ENCODE data around the gene OLFML2A. TPM values are rescaled to one million over a fixed set of nuclear protein-coding genes. Genes with fewer than 3 reads are reported as not detected.
"Not testable (repeated sequence)": the region's sequence is repeated elsewhere in the genome, so short reads cannot be mapped to it uniquely, and the experiment has no call there.

The OLFML2A gene
- 10 to 100 TPM in 4 of 6 donors, 1 to 10 TPM in 2; 4.2 to 35.6 (median 12.2) TPM for total RNA-seq

- Histone ChIP-seq H3K27me3 (peaks cover 0 to 8% (median 2%) of the 10 kb centered on the region in 4 donors), H3K27ac (peak within 1 kb of the TSS; percentile 6 to 83 (median 63)), H3K4me3 (peak within 1 kb of the TSS; percentile 9 to 63 (median 58)), H3K9me3 (no peaks in the 10 kb centered on the region), H3K4me1 (peaks cover 17 to 44% (median 31%) of the 10 kb centered on the region in 4 donors), H3K36me3 (no peaks in the 10 kb centered on the region)
- ATAC-seq (ENCODE audit: low FRiP score in 2 of 2), result peak in 1 of 2 donors; percentile 59
- peak in 1 of 2 donors; percentile 90 for DNase-seq
- WGBS, 2 donors, result 0% methylated on average over 9 to 10 of the region's 87 CpGs
- TF ChIP-seq CTCF (IDR thresholded peaks at IDR 0.05) (peak; percentile 31 to 71 (median 56)), POLR2A (IDR thresholded peaks at IDR 0.05) (peak in 1 of 4 donors; percentile 12), EP300 (IDR thresholded peaks at IDR 0.05) (no peak)
These were observed at the start of gene OLFML2A for GRCh38 chr9:124776954-124777648. TSS of gene OLFML2A (plus strand) at chr9:124777133. CDS start at chr9:124777271, 138 bp downstream.

- 92 to 97% methylated on average over 2 of the region's 2 CpGs for WGBS, 2 donors
- no peak for ATAC-seq (ENCODE audit: low FRiP score in 2 of 2)
These were observed 46.2 kb upstream of the OLFML2A start for GRCh38 chr9:124730772-124731171.

GRCh38 chr9:124733964-124734740 lies 42.8 kb upstream of the OLFML2A start:
- Histone ChIP-seq H3K9me3 (no peaks in the 10 kb centered on the region), H3K4me1 (peaks cover 0 to 7% (median 0%) of the 10 kb centered on the region in 4 donors), H3K27me3 (no peaks in the 10 kb centered on the region), H3K27ac (peak overlapping the region in 2 of 4 donors; percentile 5 to 24), H3K36me3 (no peaks in the 10 kb centered on the region), H3K4me3 (no peak overlapping the region)
- TF ChIP-seq POLR2A (IDR thresholded peaks at IDR 0.05) (no peak), CTCF (IDR thresholded peaks at IDR 0.05) (no peak), POLR2AphosphoS5 (IDR thresholded peaks at IDR 0.05) (no peak), EP300 (IDR thresholded peaks at IDR 0.05) (no peak)
- 69 to 77% methylated on average over 14 of the region's 14 CpGs for WGBS, 2 donors
- DNase-seq (peak in 1 of 2 donors; percentile 59), ATAC-seq (ENCODE audit: low FRiP score in 2 of 2) (peak in 1 of 2 donors; percentile 82)

More at GRCh38 chr9:124730772-124731171, 46.2 kb upstream of the OLFML2A start:
- Histone ChIP-seq H3K9me3 (no peaks in the 10 kb centered on the region), H3K27ac (no peak overlapping the region), H3K4me3 (no peak overlapping the region), H3K27me3 (no peaks in the 10 kb centered on the region), H3K4me1 (peaks cover 0 to 7% (median 0%) of the 10 kb centered on the region in 4 donors), H3K36me3 (no peaks in the 10 kb centered on the region)
- no peak for DNase-seq
- TF ChIP-seq POLR2AphosphoS5 (IDR thresholded peaks at IDR 0.05), result no peak
- no peak for TF ChIP-seq CTCF (IDR thresholded peaks at IDR 0.05)
- no peak for TF ChIP-seq POLR2A (IDR thresholded peaks at IDR 0.05)
- TF ChIP-seq EP300 (IDR thresholded peaks at IDR 0.05), result no peak

- H3K9me3 ChIP-seq; H3K27me3 ChIP-seq; DNase-seq; ATAC-seq (ENCODE audit: low FRiP score in 2 of 2); H3K4me1 ChIP-seq; H3K4me3 ChIP-seq; H3K36me3 ChIP-seq: not testable (repeated sequence)
- peak overlapping the region in 1 of 4 donors; percentile 24 for H3K27ac ChIP-seq
- 91 to 92% methylated on average over 7 of the region's 7 CpGs for WGBS, 2 donors
These were observed 42.2 kb upstream of the OLFML2A start for GRCh38 chr9:124734741-124735083.

GRCh38 chr9:124735121-124735520 lies 41.8 kb upstream of the OLFML2A start:
- H3K9me3 ChIP-seq, result no peaks in the 10 kb centered on the region
- peaks cover 0 to 7% (median 0%) of the 10 kb centered on the region in 4 donors for H3K4me1 ChIP-seq
- no peaks in the 10 kb centered on the region for H3K27me3 ChIP-seq
- H3K4me3 ChIP-seq, result no peak overlapping the region
- TF ChIP-seq EP300 (IDR thresholded peaks at IDR 0.05) (no peak), POLR2AphosphoS5 (IDR thresholded peaks at IDR 0.05) (no peak), POLR2A (IDR thresholded peaks at IDR 0.05) (no peak), CTCF (IDR thresholded peaks at IDR 0.05) (no peak)
- DNase-seq (no peak), ATAC-seq (ENCODE audit: low FRiP score in 2 of 2) (no peak)
- no peak overlapping the region for H3K27ac ChIP-seq
- H3K36me3 ChIP-seq, result no peaks in the 10 kb centered on the region

- not testable (repeated sequence) for DNase-seq; H3K27ac ChIP-seq; H3K4me3 ChIP-seq; H3K9me3 ChIP-seq; H3K27me3 ChIP-seq; ATAC-seq (ENCODE audit: low FRiP score in 2 of 2); H3K4me1 ChIP-seq; H3K36me3 ChIP-seq
- WGBS, 2 donors, result 93 to 98% methylated on average over 7 of the region's 7 CpGs
These were observed 38.9 kb upstream of the OLFML2A start for GRCh38 chr9:124738075-124738474.

All from upper lobe of left lung (tissue), 6 donors.